Measurements from ENCODE around the gene CDH18.

CDH18 gene

DNA sequence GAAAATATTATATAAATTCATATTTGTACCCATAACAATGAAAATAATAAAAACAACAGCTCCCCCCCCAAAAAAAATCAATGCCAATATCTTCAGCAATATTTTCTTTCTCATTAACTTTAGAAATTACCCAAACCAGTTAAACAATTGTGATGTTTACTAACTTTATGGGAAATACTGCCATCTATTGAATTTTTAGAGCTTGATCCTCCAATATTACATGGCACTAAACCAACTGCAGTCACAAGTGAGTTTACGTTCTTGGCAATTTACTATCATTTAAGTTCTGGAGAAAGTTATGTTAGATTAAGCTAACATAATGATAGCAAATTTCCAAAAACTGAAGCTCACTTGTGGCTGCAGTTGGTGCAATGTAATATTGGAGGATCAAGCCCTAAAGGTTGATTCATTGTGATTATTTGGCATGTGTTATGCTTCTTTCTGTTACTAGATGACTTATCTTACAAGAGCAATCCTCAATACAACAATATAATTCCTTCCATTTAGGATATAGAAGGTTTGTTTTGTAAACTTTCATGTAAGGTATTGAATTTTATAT lies 379.5 kb downstream of the CDH18 start:
- DNase-seq (ENCODE audit: low read depth, low spot score) = no peak

DNA sequence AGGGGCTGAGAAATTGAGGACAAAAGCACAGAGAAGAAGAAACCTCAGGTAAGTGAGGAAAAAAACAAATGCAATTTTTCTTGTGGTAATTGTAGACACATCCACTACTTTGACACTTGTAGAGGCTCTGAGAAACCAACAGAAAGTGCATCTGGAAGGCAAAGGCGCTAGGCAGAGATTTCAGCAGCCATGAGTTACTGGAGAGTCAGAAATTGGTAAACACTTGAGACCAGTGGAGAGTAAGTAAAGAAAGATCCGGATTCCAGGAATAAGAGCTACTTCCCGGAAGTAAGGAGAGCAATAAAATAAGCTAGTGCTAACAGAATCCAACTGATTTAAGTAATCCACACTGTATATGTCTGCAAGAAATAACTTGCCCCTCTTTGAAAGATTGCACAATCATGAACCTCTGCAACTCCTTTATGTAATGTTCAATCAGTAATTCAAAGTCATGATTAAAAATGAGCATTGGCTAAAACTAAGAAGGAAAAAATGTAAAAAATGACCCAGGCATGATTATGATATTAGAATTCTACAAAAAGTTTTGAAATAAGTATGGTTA lies 382.1 kb downstream of the CDH18 start:
- no peak for DNase-seq (ENCODE audit: low read depth, low spot score)

DNA sequence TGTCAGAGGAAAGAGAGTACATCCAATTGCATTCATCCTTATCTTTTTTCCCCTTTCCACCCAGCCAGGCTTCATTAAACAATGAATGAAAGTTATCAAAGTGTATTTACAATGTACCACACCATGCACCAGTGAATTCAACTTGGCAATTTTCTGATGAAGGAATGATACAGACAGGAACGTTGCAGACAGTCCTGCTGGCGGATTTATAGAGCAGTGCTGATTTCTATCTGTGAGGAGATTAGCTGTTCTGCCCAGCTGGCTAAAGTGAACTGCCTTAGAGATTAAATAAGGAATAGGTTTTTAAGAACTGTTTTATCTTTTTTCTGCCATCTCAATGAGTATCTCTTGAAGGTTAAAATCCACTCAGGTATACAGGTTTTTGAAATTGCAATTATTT lies 403.9 kb downstream of the CDH18 start:
- DNase-seq (ENCODE audit: low read depth, low spot score) = no peak

DNA sequence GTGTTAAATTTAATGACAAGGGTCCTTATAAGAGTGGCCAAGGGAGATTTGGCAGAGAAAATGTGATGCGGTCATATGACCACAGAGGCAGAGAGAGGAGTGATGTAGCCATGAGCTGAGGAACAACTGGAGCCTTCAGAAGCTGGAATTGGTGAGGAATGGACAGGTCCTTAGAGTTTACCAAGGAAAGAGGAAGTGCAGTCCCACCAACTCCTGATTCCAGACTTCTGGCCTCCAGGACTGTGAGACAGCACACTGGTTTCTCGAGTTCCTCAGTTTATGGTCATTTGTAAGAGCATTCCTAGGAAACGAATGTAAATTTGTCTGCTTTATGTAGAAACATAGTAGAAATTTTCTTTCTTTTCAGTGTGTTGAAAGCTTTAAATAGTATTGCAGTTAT lies 410.1 kb downstream of the CDH18 start:
- DNase-seq (ENCODE audit: low read depth, low spot score) = no peak

DNA sequence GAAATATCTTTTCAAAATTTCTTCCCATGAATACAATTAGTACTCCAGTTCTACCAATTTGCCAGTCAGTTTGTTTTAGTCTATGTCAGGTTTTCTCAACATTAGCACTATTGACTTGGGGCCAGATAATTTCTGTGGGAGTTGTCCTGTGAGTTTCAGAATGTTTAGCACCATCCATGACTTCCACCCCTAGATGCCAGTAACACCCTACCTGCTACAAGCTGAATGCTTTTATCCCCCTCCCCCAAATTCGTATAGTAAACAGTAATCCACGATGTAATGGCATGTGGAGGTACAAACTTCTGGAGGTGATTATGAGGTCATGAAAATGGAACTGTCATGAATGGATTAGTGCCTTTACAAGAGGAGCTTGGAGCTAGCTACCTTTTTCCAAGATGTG lies 420.0 kb downstream of the CDH18 start:
- no peak for DNase-seq (ENCODE audit: low read depth, low spot score)

DNA sequence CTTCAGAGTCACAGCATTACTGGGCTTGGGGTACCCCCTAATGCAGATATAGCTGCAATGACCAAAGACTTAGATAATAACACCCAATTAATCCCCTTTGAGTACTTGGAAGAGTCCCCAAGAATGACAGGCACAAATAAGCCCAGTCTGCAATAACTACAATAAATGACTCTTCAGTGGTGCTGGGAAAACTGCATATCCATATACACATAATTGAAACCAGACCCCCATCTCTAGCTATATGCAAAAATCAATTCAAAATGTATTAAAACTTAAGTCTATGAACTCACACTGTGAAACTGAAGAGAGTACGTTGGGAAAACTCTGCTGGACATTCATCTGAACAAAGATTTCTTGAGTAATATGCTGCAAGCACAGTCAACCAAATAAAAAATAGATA lies 422.5 kb downstream of the CDH18 start:
- DNase-seq (ENCODE audit: low read depth, low spot score) = no peak

DNA sequence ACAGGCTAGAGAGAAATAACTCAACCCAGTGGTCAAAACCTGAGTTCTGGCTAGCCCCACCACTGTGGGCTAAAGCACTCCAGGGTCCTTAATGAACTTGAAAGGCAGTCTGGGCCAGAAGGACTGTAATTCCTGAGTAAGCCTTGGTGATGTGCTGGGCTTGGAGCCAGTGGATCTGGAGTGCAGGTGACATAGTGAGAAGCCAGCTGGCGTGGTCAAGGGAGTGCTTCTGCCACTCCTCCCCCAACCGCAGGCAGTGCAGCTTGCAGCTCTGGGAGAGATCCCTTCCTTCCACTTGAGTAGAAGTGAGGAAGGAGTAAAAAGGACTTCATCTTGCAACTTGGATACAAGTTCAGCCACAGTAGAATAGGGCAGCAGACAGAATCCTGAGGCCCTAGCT lies 424.0 kb downstream of the CDH18 start:
- no peak for DNase-seq (ENCODE audit: low read depth, low spot score)

DNA sequence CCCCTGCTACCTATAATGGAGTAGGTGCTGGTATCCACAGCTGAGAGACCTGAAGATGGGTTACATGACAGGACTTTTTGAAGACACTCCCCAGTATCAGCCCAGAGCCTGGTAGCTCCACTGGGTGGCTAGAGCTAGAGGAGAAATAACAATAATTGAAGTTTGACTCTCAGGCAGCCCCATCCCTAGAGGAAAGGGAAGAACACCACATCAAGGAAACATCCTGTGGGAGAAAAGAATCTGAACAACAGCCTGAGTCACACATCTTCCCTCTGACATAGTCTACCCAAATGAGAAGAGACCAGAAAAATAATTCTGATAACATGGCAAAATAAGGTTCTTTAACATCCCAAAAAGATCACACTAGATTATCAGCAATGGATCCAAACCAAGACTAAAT lies 432.1 kb downstream of the CDH18 start:
- no peak for DNase-seq (ENCODE audit: low read depth, low spot score)

DNA sequence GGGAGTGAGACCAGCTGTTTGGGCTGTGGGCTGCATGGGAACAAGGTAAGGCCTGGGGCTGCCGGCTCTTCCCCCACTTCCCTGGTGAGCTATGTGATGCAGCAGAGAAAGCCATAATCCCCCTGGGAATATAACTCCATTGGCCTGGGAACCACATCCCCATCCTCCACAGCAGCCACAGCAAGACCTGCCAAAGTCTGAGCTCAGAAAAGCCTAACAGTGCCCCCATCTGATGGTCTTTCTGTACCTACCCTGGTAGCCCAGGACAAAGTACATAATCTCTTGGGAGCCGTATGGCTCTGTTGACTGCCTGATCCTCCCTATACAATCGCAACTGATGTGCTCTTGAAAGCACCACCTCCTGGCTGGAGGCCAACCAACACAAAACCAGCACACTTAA lies 432.6 kb downstream of the CDH18 start:
- DNase-seq (ENCODE audit: low read depth, low spot score) = no peak

DNA sequence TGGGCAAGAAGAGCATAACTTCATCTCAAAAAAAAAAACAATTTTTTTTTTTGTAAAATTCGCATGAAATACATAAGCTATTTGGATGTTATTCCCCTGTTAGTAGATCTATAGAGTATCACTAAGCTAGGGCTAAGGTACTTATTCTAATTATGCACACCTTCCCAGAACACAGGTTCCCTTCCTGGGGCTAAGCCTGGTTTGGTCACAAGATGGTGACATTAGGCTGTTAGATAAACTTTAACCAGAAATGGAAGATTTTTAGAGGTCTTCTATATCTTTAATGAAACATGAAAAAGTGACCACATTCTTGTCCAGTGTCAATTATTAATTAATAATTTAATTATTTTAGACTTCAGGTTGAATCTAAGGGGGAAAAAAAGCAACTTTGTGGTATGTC lies 433.5 kb downstream of the CDH18 start:
- no peak for DNase-seq (ENCODE audit: low read depth, low spot score)

DNA sequence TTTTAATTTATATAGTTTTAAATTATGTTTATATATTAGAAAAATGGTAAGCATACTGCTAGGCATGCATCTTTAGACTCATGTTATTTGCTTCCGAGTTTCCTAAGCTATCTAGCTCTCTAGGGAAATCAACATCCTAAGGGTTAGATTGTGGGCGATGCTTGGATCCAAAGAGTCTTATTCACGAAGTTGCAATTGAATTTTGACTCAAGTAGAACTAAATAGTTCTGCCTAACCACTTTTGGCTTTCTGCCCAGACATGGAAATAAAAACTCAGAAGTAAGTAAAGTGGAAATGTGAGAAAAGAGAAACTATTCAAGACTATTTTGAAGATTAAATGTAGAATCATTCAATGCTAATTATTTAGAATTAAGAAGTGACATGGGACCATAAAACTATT lies 440.4 kb downstream of the CDH18 start:
- DNase-seq (ENCODE audit: low read depth, low spot score) = no peak

DNA sequence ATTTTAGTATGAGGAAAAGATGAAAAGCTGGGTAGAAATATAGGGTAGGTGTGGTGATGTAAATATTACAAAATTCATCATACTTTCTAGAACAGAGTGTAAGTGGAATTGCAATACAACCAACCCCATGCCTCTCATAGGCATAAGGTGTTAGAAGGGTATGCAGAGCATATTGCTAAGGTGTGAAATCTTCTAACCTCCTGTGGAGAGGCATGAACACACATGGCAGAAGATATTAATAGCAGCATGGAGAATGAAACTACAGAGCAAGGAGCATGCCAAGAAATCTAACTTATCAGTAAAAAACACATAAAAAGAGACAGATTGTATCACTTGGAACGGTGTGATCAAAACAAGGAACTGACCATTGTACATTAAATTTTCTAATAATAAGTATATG lies 441.5 kb downstream of the CDH18 start:
- no peak for DNase-seq (ENCODE audit: low read depth, low spot score)

DNA sequence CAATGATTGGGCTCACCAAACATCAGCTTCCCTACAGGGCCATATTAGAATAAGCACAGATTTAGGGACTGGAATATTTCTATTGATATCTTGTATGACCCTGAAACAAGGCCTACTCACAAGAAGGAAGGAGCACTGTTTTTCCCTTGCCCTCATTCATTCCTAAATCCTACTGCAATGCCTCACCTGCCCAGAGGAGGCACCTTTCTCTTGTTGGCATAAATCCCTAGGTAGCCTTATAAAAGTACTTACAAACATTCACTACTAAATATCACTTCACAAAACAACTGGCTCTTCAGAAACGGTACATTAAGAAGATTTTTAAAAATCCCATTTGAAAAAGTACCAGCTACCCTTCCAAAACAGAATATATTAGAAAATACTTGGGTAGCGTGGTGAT lies 449.4 kb downstream of the CDH18 start:
- DNase-seq (ENCODE audit: low read depth, low spot score) = no peak

DNA sequence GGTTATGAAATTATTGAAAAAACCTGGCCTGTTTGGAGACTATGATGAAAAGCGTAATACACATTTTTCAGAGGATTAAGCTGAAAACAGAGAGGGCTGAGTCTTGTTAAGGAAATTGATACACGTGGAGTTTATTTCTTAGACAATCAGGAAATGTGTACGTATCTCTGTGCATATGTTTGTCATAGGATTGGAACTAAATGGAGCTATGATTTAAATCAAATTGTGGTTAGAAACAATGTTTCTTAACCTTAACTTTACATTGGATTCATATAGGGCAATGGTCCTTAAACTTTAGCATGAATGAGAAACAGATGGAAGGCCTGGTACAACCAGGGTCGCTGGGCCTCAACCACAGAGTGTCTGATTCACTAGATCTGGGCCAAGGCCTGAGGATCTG lies 451.6 kb downstream of the CDH18 start:
- DNase-seq (ENCODE audit: low read depth, low spot score) = no peak

DNA sequence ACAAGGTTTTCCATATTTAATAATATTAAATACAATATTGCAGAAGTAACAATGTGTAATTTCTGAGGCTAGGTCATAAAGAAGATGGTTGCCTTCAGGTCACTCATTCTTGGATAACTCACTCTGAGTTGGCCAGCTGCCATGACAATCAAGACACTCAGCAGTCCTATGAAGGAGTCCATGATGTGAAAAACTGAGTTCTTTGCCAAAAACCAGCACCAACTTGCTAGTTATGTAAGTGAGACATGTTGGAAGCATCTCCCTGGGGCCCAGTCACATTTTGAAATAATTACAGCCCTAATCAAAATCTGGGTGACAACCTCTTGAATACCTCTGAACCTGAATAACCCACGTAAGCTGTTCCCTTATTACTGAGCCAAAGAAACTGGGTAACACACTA lies 453.2 kb downstream of the CDH18 start:
- no peak for DNase-seq (ENCODE audit: low read depth, low spot score)

DNA sequence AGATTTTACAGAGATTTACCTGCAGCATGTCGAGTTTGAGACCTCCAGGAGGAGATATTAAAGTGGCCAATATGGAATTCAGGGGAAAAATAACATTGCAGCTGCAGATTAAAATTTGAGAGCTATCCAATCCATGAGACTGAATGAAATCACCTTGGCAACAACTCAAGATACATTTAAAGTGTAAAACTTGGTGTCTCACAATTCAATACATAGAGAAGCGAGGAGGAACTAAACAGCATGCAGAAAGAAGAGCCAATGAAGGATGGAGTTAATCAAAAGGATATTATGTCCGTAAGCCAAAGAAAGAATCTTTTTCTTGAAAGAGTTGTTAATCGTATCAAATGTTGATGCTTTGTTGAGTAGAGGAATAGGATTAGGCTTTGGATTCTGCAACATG lies 455.1 kb downstream of the CDH18 start:
- DNase-seq (ENCODE audit: low read depth, low spot score) = no peak

DNA sequence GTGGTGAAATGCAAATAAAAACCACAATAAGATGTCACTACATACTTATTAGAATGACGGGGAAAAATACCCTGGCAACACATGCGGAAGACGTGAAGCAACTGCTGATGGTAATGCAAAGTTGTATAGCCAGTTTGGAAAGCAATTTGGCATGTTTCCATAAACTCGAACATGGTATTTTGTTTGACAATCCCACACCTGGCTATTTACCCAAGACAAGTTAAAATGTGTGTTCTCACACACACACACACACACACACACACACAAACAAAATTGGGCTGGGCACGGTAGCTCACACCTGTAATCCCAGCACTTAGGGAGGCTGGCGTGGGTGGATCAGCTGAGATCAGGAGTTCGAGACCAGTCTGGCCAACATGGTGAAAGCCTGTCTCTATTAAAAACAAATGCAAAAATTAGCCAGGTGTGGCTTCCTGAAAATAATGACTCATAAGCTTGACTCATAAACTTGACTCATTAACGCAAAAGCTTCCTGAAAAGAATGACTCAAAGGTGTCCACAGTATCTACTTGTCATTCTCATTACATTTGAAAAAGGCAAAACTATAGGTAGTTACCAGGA lies 456.5 kb downstream of the CDH18 start:
- DNase-seq (ENCODE audit: low read depth, low spot score) = no peak

DNA sequence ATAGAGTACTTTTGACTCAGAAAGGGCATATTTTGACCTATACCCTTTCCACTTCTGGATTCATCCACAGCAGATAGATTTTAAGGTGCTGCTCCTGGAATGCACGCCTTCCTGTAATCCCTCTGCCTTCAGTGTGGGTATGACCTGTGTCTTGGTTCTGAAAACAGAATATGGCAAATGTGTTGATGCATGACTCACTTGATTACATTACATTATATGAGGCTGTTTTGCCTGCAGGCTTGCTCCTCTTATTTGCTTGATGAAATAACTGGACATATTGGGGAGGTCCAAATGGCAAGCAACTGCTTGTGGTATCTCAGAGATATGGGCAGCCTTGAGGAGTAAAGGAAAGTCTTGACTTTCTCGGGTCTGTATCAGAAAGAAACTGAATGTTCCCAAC lies 468.6 kb downstream of the CDH18 start:
- DNase-seq (ENCODE audit: low read depth, low spot score) = no peak

DNA sequence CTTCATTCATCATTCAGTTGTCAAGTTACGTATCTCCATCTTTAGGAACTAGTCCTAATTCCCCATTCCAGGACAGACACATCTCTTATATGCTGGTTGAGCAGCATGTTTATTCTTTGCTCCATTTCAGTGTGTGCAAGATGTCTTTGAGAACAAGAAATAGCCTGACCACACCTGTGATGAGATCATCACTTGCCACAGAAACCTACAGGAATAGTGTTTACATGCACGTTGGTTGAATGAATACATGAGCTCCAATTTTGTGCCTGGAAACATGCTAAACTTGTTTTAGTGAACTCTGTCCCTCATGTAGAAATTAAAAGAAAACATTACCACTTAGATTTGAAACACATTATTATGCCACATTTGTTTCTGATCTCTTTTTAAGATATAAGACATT lies 489.1 kb downstream of the CDH18 start:
- DNase-seq (ENCODE audit: low read depth, low spot score) = no peak

DNA sequence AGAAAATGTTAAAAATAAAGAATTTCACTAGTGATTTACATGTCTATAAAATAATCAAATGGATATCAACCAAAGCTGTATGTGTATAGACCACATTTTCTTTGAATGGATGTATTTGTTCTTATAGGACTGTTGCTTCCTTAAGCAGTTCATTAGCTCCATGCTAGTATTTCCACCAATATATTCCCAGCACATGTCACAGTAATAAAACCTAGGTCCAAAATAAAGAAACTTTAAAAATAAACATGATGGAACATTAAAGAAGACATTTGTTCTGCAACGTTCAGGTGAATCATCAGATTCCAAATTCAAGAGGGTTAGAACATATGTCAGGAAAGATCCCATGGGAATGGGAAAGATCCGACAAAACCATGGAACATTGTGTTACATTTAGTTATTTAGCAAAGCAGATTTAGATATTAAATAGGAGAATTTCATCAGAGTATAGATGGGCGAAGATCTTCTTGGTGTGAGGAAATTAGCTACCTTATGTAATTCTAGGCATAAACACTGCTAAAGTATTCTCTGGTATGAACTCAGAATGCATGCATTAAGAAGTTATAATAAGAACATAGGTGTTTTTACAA lies 490.7 kb downstream of the CDH18 start:
- DNase-seq (ENCODE audit: low read depth, low spot score) = no peak

DNA sequence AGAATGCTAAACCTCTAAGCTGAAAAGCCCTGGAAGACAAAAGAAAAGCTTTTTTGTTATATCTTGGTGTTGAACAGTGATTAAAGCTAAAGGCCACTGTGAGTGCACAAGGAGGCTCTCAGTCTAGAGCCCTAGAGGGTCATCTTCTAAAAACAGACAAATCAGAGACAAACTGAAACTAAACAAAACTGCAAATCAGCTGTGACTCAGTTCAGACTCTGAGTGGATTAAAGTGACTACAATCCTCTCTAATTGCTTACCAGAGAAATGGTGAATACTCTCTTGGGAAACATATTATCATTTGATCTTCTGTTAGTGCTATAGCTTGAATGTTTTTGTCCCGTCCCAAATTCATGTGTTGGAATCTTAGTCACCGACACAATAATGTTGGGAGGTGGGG lies 491.9 kb downstream of the CDH18 start:
- no peak for DNase-seq (ENCODE audit: low read depth, low spot score)

DNA sequence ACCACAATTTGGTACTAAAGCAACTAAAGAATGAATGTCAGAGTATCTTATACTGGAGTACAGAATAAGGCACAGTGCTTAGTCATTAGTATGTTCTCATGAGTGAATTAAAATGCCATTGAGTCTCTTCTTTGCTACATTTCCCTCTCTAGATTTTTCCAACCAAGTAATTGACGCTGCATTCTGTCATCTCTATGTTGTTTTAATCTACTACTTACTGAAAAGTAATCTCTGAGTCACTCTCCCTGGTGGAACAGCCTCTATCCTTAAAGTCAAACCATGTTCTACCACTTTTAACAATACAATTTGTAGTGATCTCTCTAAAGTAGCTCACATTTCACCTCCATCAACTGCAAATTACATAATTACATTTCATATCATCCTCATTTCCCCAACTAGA lies 495.1 kb downstream of the CDH18 start:
- no peak for DNase-seq (ENCODE audit: low read depth, low spot score)

DNA sequence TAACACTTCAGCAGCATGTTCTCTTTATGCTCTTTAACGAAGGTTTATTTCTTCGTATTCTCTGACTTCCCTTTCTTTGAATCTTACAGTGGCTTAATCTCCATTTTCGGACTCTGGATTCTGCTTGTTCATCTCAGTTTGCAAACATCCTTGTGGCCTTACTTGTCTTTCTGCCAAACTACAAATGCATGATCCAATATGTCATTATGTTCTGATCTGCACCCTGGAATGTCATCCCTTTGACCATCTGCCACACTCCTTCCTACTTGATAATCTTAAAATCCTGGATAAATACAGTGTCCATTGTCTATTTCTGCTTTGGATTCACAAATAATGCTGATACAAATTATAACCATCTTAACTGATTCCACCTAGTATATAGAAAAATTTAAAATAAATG lies 499.2 kb downstream of the CDH18 start:
- DNase-seq (ENCODE audit: low read depth, low spot score) = no peak

DNA sequence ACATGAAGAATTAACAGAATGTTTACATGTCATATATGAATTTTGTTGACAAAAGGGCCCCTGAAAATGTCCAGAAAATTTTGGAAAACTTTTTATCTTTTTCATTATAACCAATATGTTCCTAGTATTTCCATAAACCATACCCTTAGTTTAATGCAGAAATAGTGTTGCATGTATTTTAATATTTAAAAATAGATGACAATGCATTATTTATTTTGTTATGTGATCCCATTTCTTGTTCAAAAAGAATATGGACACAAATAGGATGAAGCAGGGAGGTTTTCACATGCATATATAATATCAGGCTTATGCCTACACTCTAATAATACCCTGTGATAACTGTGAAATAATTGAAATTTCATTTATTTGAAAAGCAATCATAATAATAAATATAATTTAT lies 500.5 kb downstream of the CDH18 start:
- DNase-seq (ENCODE audit: low read depth, low spot score) = no peak
